ENCODE measurements around the gene HMGN4. TPM values are rescaled to one million over a fixed set of nuclear protein-coding genes. Genes with fewer than 3 reads are reported as not detected.
A peak's percentile ranks its signal among the peaks of the same experiment; 100 is the strongest.

HMGN4 gene
- total and polyA plus RNA-seq, 9 of the 15 experiments (the other 6 are each of a cell fraction or from before 2014, with no cell fraction given), result 35.4 to 134 (median 94.1) TPM

DNA sequence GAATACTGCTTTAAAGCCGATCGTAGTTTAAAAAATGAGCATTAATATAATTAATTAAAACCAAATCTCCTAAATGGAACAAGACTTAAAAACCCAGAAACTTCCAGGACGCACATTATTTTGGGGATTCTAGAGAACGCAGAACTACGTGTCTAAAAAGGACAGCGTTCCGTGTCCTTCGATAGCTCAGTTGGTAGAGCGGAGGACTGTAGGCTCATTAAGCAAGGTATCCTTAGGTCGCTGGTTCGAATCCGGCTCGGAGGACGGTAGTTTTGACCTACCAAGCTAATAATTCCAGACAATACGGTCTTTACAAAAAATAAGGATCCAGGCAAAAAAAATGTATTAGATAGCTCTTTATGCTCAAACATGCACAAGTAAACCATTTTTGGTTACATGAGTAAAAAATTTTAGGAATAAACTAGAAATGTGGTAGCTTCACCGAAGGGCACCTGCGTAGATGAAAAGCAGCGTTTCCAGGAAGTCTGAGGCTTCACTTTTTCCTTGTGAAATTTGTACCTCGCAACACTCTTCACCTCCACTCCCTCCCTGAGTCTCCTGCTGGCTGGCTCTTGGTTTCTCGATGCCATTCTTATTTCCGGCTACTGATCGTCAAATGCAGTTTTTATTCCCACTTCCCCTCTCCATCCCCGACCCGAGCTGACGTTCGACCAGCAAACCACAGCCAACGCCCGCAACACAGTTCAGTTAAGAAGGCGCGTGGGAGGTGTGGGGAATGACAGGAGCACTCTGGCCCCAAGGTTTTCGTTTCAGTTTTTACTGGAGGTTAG, 39.0 kb downstream of the HMGN4 start (continued):
- TF ChIP-seq FOXK1 (CRISPR knock-in tag; IDR thresholded peaks at IDR 0.05; ENCODE audit: borderline replicate concordance) (no peak; the same call in 1 of the 2 replicates), ARHGAP35 (IDR thresholded peaks at IDR 0.05; ENCODE audit: partially characterized antibody) (no peak), L3MBTL2 (IDR thresholded peaks at IDR 0.05) (peak; percentile 61), CHD1 (IDR thresholded peaks at IDR 0.05; ENCODE audit: low read length) (no peak), KLF13 (tag; IDR thresholded peaks at IDR 0.05; ENCODE audit: borderline replicate concordance, low read depth) (no peak), SREBF2 (CRISPR knock-in tag; IDR thresholded peaks at IDR 0.05) (0 out of 2 replicates have a peak, but pooled peaks have one; percentile 88), TAF1 (IDR thresholded peaks at IDR 0.05; ENCODE audit: control insufficient read depth, extremely low read depth, insufficient read depth, low read length, severe bottlenecking) (peak; percentile 13), NBN (IDR thresholded peaks at IDR 0.05; ENCODE audit: low read depth) (peak; percentile 80), MEIS2 (IDR thresholded peaks at IDR 0.05; ENCODE audit: partially characterized antibody) (peak; percentile 38), POLR3G (IDR thresholded peaks at IDR 0.05; ENCODE audit: extremely low read depth, insufficient read length, insufficient replicate concordance) (peak; percentile 74), RBFOX2 (IDR thresholded peaks at IDR 0.05; ENCODE audit: low read depth, low read length) (peak; percentile 40; the same call in 1 of the 2 replicates), JUN (IDR thresholded peaks at IDR 0.05; ENCODE audit: borderline replicate concordance, low read depth, low read length) (0 out of 2 replicates have a peak, but pooled peaks have one; percentile 4), JUN (CRISPR knock-in tag; IDR thresholded peaks at IDR 0.05; ENCODE audit: borderline replicate concordance) (no peak), ESRRA (IDR thresholded peaks at IDR 0.05; ENCODE audit: borderline replicate concordance, low read depth) (peak; percentile 27; the same call in 1 of the 2 replicates), BACH1 (tag; IDR thresholded peaks at IDR 0.05) (no peak)
- TF ChIP-seq, protein P1, sequence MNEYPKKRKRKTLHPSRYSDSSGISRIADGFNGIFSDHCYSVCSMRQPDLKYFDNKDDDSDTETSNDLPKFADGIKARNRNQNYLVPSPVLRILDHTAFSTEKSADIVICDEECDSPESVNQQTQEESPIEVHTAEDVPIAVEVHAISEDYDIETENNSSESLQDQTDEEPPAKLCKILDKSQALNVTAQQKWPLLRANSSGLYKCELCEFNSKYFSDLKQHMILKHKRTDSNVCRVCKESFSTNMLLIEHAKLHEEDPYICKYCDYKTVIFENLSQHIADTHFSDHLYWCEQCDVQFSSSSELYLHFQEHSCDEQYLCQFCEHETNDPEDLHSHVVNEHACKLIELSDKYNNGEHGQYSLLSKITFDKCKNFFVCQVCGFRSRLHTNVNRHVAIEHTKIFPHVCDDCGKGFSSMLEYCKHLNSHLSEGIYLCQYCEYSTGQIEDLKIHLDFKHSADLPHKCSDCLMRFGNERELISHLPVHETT (CRISPR knock-in tag; conservative IDR thresholded peaks at IDR 0.05 in 1 of 2, IDR thresholded peaks at IDR 0.05 in 1 of 2), result 0 out of 4 replicates have a peak, but pooled peaks of 1 of the 2 experiments have one; percentile 34
- TF ChIP-seq, protein P2, sequence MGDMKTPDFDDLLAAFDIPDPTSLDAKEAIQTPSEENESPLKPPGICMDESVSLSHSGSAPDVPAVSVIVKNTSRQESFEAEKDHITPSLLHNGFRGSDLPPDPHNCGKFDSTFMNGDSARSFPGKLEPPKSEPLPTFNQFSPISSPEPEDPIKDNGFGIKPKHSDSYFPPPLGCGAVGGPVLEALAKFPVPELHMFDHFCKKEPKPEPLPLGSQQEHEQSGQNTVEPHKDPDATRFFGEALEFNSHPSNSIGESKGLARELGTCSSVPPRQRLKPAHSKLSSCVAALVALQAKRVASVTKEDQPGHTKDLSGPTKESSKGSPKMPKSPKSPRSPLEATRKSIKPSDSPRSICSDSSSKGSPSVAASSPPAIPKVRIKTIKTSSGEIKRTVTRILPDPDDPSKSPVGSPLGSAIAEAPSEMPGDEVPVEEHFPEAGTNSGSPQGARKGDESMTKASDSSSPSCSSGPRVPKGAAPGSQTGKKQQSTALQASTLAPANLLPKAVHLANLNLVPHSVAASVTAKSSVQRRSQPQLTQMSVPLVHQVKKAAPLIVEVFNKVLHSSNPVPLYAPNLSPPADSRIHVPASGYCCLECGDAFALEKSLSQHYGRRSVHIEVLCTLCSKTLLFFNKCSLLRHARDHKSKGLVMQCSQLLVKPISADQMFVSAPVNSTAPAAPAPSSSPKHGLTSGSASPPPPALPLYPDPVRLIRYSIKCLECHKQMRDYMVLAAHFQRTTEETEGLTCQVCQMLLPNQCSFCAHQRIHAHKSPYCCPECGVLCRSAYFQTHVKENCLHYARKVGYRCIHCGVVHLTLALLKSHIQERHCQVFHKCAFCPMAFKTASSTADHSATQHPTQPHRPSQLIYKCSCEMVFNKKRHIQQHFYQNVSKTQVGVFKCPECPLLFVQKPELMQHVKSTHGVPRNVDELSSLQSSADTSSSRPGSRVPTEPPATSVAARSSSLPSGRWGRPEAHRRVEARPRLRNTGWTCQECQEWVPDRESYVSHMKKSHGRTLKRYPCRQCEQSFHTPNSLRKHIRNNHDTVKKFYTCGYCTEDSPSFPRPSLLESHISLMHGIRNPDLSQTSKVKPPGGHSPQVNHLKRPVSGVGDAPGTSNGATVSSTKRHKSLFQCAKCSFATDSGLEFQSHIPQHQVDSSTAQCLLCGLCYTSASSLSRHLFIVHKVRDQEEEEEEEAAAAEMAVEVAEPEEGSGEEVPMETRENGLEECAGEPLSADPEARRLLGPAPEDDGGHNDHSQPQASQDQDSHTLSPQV (IDR thresholded peaks at IDR 0.05), result peak; percentile 92

All from K562 (cell line).